ENCODE data around the gene DMAP1. TPM values are rescaled to one million over a fixed set of nuclear protein-coding genes. Genes with fewer than 3 reads are reported as not detected.

The DMAP1 gene
- polyA plus RNA-seq, 3 donors: 18.9 to 51.4 (median 21.3) TPM

- Mint-ChIP-seq H3K4me3 (peak overlapping the region in 1 of 2 donors; percentile 65), H3K27me3 (ENCODE audit: low read depth in 3 of 3) (peaks cover 0 to 4% (median 3%) of the 10 kb centered on the region in 3 donors), H3K4me1 (peaks cover 58% of the 10 kb centered on the region), H3K27ac (peak overlapping the region; percentile 84 to 94 (median 93)), H3K9me3 (peaks cover 0 to 5% (median 0%) of the 10 kb centered on the region in 7 donors), H3K36me3 (peaks cover 7 to 8% of the 10 kb centered on the region in 2 donors)
- Histone ChIP-seq H3K4me1 (ENCODE audit: control insufficient read depth in 1 of 2, insufficient read depth in 2 of 2, low read length in 2 of 2) (peaks cover 52 to 58% of the 10 kb centered on the region in 2 donors), H3K4me3 (replicated peaks in 1 of 3; ENCODE audit: low read depth in 2 of 3, low read length in 3 of 3) (peak overlapping the region in 1 of 3 experiments; percentile 44), H3K9ac (ENCODE audit: insufficient read depth, low read length, poor library complexity, severe bottlenecking) (peak overlapping the region; percentile 37), H2AFZ (ENCODE audit: insufficient read depth, low read depth, low read length, poor library complexity, severe bottlenecking) (no peak overlapping the region), H3K9me3 (replicated peaks in 1 of 2; ENCODE audit: control insufficient read depth in 1 of 2, insufficient read depth in 1 of 2, low read length in 2 of 2) (no peaks in the 10 kb centered on the region), H3K27me3 (ENCODE audit: control insufficient read depth in 2 of 2, insufficient read depth in 2 of 2, low read length in 2 of 2) (no peaks in the 10 kb centered on the region), H4K20me1 (ENCODE audit: insufficient read depth, low read length) (no peaks in the 10 kb centered on the region), H3K36me3 (replicated peaks in 1 of 2; ENCODE audit: control insufficient read depth in 1 of 2, insufficient read depth in 2 of 2, low read length in 2 of 2) (no peaks in the 10 kb centered on the region), H3K4me2 (replicated peaks; ENCODE audit: extremely low read depth, low read length, poor library complexity, severe bottlenecking) (peak overlapping the region; percentile 41), H3K27ac (ENCODE audit: low read depth in 1 of 2, low read length in 2 of 2) (peak overlapping the region; percentile 76 to 83), H3K79me2 (ENCODE audit: insufficient read depth, low read length) (no peaks in the 10 kb centered on the region)
- WGBS (ENCODE audit: insufficient coverage): 73% methylated on average over 8 of the region's 9 CpGs
- intact Hi-C loops (cut with micrococcal nuclease): no loop called here
- DNase-seq: peak; percentile 55 to 64 (median 61)
- no peak for TF ChIP-seq CTCF (IDR thresholded peaks at IDR 0.05)
These were observed 50.5 kb downstream of the DMAP1 start for GRCh38 chr1:44263568-44264450.

GRCh38 chr1:44264451-44264771 lies 51.1 kb downstream of the DMAP1 start:
- Histone ChIP-seq H3K4me1 (ENCODE audit: control insufficient read depth in 1 of 2, insufficient read depth in 2 of 2, low read length in 2 of 2) (peaks cover 52 to 58% of the 10 kb centered on the region in 2 donors), H3K27ac (ENCODE audit: low read depth in 1 of 2, low read length in 2 of 2) (peak overlapping the region; percentile 76 to 83), H2AFZ (ENCODE audit: insufficient read depth, low read depth, low read length, poor library complexity, severe bottlenecking) (no peak overlapping the region), H3K27me3 (ENCODE audit: control insufficient read depth in 2 of 2, insufficient read depth in 2 of 2, low read length in 2 of 2) (no peaks in the 10 kb centered on the region), H3K79me2 (ENCODE audit: insufficient read depth, low read length) (no peaks in the 10 kb centered on the region), H3K9ac (ENCODE audit: insufficient read depth, low read length, poor library complexity, severe bottlenecking) (no peak overlapping the region), H3K36me3 (replicated peaks in 1 of 2; ENCODE audit: control insufficient read depth in 1 of 2, insufficient read depth in 2 of 2, low read length in 2 of 2) (no peaks in the 10 kb centered on the region), H3K4me3 (replicated peaks in 1 of 3; ENCODE audit: low read depth in 2 of 3, low read length in 3 of 3) (peak overlapping the region in 1 of 3 experiments; percentile 44), H4K20me1 (ENCODE audit: insufficient read depth, low read length) (no peaks in the 10 kb centered on the region), H3K4me2 (replicated peaks; ENCODE audit: extremely low read depth, low read length, poor library complexity, severe bottlenecking) (peak overlapping the region; percentile 41), H3K9me3 (replicated peaks in 1 of 2; ENCODE audit: control insufficient read depth in 1 of 2, insufficient read depth in 1 of 2, low read length in 2 of 2) (no peaks in the 10 kb centered on the region)
- peaks cover 0 to 5% (median 0%) of the 10 kb centered on the region in 7 donors for H3K9me3 Mint-ChIP-seq
- peaks cover 0 to 4% (median 2%) of the 10 kb centered on the region in 3 donors for H3K27me3 Mint-ChIP-seq (ENCODE audit: low read depth in 3 of 3)
- peaks cover 58% of the 10 kb centered on the region for H3K4me1 Mint-ChIP-seq
- intact Hi-C loops (cut with micrococcal nuclease): no loop called here
- WGBS (ENCODE audit: insufficient coverage): 98% methylated on average over 8 of the region's 11 CpGs
- H3K4me3 Mint-ChIP-seq: peak overlapping the region in 1 of 2 donors; percentile 30
- DNase-seq: no peak
- no peak for TF ChIP-seq CTCF (IDR thresholded peaks at IDR 0.05)
- peak overlapping the region; percentile 84 to 94 (median 93) for H3K27ac Mint-ChIP-seq
- peaks cover 8 to 10% of the 10 kb centered on the region in 2 donors for H3K36me3 Mint-ChIP-seq

Measured in CD14-positive monocyte (primary cell).